ENCODE results near the gene IZUMO1R.
"Not testable (repeated sequence)": the region's sequence is repeated elsewhere in the genome, so short reads cannot be mapped to it uniquely, and the experiment has no call there.

IZUMO1R gene

DNA sequence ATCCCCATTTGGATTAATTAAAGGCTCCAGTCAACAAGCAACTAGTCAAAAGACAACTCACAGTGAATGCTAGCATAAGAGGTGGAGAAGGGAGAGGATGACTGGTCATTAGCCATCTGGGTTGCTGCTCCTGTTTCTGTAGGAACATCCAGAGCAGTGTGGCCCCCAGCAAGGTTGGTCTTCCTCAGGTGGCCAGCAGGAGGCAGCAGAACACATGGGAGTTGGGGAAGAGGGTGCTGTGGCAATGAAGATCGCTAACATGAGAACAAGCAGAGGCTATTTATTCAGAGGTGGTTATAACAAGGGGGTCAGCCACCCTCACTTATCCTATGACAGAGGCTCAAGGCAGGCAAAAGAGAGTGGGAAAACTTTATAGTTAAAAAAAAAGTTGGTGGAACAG, 21.3 kb downstream of the IZUMO1R start:
- DNase-seq (ENCODE audit: low read depth) = peak; percentile 34

GRCh38 chr11:94326947-94327346, 22.6 kb downstream of the IZUMO1R start:
- no peak for DNase-seq (ENCODE audit: low read depth)

DNA sequence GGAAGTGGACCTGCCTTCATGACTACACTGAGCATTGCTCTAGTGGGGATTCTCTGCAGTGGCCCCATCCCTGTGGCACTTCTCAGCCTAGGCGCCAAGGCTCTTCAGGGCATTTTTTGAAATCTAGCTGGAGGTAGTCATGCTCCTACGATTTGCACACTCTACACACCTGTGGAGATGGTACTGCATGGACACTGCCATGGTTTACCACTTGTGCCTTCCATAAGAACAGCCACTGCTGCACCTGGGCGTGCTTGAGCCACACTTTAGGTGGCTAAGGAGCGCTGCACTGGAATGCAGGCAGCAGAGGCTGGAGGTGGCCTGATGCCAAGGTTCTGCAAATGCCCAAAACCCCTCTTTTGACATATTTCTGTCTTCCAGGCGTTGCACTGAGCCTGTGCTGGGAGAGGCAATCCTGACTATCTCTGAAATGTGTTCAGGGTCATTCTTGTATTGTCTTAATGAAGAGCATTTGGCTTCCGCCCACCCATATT, 24.3 kb downstream of the IZUMO1R start:
- DNase-seq (ENCODE audit: low read depth) = no peak

DNA sequence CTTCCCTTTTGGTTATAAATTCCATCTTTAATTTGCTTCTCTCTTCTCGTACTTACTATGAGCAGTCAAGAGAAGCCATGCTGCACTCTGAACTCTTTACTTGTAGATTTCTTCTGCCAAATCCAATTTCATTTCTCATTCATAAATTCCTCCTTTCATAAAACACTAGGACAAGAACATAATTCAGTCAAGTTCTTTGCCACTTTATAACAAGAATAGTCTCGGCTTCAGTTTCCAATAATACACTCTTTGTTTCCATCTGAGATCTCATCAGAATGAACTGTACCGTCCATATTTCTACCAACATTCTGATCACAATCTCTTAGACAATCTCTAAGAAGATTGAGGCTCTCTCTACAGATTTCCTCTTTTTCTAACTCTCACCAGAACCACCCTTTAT, 25.1 kb downstream of the IZUMO1R start:
- DNase-seq (ENCODE audit: low read depth) = no peak

GRCh38 chr11:94330789-94331188, 26.4 kb downstream of the IZUMO1R start:
- DNase-seq (ENCODE audit: low read depth) = no peak

DNA sequence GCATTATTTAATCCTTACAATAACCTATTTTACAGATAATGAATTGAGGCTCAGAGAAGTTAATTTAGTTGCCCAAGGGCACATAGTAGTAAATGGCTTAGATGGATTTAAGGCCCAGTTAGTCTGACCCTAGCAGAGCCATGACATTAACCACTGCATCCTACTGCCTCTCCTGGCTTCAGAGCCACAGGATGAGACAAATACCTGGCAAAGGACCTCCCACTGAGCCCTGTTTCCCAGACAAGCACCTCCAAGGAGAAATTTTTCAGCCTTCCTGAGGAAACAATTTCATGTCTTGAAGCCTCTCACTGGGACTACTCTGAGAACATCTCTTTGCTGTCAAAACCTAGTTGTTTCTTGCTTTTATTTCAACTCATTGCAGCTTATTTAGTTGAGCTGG, 28.4 kb downstream of the IZUMO1R start:
- DNase-seq (ENCODE audit: low read depth) = no peak

GRCh38 chr11:94336033-94336432, 31.7 kb downstream of the IZUMO1R start:
- no peak for DNase-seq (ENCODE audit: low read depth)

GRCh38 chr11:94338651-94339050, 34.3 kb downstream of the IZUMO1R start:
- no peak for DNase-seq (ENCODE audit: low read depth)

- DNase-seq (ENCODE audit: low read depth) = no peak
Measured at GRCh38 chr11:94342250-94342649, 37.9 kb downstream of the IZUMO1R start.

DNA sequence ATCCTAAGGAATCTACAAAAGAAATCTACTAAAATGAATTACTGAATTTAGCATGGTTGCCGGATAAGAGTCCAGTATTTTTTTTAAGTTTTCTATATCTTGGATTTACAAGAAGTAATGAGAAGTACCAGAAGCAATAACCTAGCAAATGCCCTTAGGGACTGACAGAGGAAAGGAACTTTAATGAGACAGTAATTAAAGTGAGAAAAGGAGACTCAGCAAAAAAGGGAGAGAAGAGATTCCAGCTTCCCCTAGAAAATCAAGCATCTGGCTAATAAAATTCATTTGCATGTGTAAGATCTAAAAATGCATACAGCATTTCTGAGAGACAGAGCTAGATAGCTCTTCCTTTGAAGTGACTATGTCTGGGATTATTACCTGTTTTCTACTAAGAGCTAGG, 39.1 kb downstream of the IZUMO1R start:
- DNase-seq (ENCODE audit: low read depth) = no peak

GRCh38 chr11:94346311-94346710, 41.9 kb downstream of the IZUMO1R start:
- DNase-seq (ENCODE audit: low read depth) = peak; percentile 5

DNA sequence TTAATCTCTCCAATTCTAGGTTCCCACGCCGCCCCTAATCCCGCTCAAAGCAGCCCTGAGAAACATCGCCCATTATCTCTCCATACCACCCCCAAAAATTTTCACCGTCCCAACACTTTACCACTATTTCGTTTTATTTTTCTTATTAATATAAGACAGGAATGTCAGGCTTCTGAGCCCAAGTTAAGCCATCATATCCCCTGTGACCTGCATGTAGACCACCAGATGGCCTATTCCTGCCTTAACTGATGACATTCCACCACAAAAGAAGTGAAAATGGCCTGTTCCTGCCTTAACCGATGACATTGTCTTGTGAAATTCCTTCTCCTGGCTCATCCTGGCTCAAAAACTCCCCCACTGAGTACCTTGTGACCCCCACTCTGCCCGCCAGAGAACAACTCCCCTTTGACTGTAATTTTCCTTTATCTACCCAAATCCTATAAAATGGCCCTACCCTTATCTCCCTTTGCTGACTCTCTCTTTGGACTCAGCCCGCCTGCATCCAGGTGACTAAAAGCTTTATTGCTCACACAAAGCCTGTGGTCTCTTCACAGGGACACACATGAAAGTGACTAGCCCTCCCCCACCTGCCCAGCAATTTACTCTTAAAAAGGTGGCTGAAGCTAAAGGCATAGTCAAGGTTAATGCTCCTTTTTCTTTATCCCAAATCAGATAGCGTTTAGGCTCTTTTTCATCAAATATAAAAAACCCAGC, 46.6 kb downstream of the IZUMO1R start:
- DNase-seq (ENCODE audit: low read depth) = not testable (repeated sequence)
